ENCODE data around the gene PERP.
"Not testable (repeated sequence)": the region's sequence is repeated elsewhere in the genome, so short reads cannot be mapped to it uniquely, and the experiment has no call there.

Gene PERP

DNA sequence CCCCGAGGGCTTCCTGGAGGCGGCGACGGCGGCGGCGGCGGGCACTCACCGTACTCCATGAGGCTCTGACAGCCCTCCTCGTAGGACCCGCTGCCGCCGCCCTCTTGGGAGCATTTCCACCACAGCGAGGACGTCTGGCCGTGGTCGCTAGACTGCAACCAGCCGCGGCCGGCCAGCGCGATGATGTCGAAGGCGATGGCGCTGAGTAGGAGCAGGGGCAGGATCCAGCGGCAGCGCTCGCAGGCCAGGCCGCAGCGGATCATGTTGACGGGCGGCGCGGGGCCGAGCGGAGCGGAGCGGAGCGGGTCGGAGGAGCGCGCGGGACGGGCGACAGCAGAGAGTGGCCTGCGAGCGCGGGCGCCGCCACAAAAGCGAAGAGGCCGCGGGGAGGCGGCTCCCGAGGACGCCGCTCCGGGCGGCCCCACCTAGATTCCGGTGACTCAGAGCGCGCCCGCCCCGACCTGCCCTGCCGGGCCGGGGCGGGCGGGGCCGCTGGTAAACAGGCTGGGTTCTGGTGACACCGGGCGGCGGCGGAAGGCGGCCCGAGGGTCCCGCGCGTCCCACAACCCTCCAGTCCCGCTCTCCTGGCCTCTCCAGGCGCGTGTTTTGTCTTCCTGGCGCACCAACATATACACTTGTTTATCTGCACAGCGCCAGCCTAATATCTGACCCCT lies at the start of gene PERP:
Gene PERP, minus strand, starts transcription at position 342 of the 674 bp plus-strand sequence. Its CDS starts 79 bp downstream, at position 263.
- peak; percentile 54 to 61 for DNase-seq (ENCODE audit: low read depth in 2 of 2)

DNA sequence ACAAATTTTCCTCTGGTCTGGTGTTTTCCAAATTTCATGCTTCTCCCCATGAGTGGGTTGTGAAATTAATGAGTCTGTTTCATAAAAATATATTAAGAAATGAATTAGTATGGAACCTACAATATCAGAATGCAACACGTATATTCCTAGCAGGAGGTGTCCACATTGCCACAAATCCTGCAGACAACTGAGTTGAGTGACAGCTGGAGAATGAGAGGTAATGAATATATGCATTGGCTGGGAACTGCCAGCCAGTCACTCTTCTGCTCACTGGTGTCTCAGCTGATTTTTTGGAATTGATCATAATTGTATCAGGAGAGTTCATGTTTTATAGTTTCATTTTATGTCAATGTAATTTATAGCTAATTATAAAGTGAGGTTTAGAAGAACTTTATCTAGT lies 48.2 kb upstream of the PERP start:
- DNase-seq (ENCODE audit: low read depth in 2 of 2), result no peak

DNA sequence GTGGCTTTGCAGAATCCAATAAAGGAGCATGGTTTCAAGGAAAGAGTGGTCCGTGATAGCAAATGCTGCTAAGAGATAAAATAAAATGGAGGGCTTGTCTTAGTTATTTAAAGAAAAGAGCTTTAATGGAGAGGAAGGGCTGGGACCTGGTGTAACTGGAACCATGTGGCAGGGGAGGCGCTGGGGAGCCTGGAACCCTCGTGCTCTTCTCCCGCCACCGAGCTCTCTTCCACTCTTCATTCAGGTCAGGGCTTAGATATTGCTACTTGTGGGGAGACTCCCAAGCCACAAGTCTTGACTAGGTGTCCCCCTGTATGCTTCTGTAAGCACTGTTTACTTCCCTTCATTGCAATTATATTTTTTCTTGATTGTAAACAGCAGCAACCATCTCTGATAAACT lies 39.3 kb upstream of the PERP start:
- no peak for DNase-seq (ENCODE audit: low read depth in 2 of 2)

DNA sequence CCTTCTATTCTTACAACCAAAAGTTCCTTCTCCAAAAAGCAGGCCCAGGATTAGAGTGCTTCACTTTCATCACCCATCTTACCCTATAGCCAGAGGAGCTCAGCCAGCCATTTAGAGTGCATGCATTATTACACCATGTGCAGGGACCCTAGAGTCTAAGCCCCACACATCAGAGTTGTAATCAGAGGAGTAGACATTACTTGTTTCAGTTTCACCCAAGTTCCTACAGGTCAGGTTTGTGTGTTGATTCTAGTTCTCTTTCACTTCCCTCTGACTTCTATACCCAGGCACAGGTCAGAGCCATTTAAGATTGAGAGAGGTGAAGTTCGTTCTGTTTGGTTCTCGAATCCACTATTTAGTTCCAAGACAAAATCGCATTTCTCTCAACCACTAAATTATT lies 38.2 kb upstream of the PERP start:
- no peak for DNase-seq (ENCODE audit: low read depth in 2 of 2)

DNA sequence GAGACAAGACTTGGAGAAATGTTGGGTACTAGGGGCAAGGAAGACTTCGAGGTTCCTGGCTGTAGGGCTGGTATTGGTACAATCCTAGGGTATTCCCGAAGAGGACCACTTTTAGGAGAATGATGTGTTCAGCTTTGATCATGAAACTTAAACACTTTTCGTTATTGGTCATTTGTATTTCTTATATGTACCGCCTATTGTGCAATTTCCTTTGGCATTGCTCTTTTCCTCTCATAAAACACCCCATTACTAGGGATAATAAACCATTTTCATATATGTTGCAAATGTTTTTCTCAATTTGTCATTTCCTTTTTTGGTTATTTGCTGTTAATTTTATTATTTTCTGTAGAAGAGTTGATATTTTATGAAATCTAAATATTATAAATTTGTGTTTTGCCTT lies 35.6 kb upstream of the PERP start:
- DNase-seq (ENCODE audit: low read depth in 2 of 2), result no peak

DNA sequence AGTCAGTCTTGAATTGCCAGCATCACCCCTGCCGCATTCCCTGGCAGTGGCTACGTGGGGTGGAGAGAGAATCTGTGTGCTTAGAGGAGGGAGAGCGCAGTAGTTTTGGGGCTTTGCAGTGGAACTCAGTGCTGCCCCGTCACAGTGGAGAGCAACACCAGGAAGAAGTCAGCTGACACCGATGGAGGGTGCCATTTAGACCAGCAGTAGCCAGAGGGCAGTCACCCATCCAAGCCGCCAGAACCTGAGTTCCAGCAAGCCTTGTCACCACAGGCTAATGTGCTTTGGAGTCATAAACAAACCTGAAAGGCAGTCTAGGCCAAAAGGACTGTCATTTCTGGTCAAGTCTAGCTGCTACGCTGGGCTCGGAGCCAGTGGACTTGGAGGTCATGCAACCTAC lies 22.0 kb upstream of the PERP start:
- no peak for DNase-seq (ENCODE audit: low read depth in 2 of 2)

DNA sequence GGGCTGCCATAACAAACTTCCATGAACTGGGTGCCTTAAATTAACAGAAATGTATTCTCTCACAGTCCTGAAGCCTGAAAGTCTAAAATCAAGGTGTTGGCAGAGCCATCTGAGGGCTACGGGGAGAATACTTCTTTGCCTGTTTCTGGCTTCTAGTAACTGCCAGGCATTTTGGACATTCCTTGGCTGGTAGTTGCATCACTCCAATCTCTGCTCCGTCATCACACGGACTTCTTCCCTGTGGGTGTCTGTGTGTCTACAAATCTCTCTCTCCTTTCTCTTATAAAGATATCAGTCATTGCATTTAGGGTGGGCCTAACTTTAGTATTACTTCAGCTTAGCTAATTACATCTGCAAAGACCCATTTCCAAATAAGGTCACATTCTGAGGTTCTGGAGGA lies 20.9 kb upstream of the PERP start:
- DNase-seq (ENCODE audit: low read depth in 2 of 2), result no peak

DNA sequence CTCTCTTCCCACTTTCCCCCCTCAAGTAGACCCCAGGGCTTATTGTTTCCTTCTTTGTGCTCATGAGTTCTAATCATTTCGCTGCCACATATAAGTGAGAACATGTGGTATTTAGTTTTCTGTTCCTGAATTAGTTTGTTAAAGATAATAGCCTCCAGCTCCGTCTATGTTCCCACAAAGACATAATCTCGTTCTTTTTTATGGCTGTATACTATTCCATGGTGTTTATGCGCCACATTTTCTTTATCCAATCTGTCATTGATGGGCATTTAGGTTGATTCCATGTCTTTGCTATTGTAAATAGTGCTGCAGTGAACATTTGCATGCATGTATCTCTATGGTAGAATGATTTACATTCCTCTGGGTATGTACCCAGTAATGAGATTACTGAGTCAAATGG lies 16.9 kb upstream of the PERP start:
- DNase-seq (ENCODE audit: low read depth in 2 of 2), result no peak

DNA sequence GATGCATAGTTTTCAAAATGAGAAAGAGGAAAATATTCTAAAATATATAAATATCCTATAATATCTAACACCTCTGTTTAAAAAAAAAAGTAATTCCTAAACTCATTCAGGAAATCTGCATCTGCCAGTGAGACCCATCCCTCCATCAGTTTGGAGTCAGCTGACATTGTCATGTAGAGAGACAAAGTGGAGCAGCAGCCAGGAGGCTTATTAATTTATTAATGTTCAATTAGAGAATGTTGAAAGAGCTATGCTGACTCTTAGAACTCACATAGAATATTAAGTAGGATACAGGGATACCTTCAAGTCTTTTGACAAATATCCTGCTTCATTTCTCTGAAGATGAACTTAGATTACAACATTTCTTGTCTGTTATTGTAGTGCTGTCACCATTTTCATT lies 12.8 kb upstream of the PERP start:
- DNase-seq (ENCODE audit: low read depth in 2 of 2), result no peak

DNA sequence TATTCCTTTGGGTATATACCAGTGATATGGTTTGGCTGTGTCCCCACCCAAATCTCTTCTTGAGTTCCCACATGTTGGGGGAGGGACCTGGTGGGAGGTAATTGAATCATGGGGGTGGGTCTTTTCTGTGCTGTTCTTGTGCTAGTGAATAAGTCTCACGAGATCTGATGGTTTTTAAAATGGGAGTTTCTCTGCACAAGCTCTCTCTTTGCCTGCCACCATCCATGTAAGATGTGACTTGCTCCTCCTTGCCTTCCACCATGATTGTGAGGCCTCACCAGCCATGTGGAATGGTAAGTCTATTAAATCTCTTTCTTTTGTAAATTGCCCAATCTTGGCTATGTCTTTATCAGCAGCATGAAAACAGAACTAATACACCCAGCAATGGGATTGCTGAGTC lies 12.0 kb upstream of the PERP start:
- DNase-seq (ENCODE audit: low read depth in 2 of 2), result not testable (repeated sequence)

DNA sequence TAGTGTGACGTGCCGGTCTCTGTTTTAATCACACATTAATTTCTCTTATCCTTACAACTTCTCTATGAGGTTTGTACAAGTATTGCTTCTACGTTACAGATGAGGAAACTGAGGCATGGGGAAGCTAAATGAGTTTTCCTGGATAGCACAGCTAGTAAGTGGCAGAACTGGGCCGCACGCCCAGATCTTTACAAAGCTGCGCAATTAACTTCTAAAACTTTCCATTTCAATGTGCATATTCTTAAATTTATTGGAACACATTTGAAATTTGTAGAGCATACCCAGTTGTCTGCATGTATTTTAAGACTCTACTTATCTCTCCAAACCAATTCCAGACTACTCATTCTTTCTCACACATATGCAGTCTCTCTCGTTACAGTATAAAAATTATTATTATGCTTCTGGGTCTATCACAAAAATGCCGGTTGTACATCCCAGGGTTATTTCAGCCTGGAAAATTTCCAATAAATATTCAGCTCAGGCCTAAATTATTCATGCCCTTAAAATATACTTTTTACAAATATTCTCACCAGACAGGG lies 10.2 kb upstream of the PERP start:
- DNase-seq (ENCODE audit: low read depth in 2 of 2), result no peak

DNA sequence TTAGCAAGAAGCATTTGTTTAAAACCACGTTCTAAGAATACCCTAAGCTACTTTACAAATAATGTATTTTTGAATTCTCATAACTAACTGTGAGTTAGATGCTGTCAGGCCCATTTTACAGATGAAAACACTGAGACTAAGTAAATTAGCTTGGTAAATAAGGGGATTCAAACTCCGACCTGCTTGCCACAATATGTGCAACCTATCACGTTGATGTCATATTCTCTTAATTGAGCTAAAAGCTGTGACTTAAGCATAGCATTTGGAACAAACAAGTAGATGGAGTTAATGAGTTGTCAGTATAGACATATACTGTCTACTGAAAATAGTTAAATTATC lies 9.4 kb upstream of the PERP start:
- no peak for DNase-seq (ENCODE audit: low read depth in 2 of 2)

DNA sequence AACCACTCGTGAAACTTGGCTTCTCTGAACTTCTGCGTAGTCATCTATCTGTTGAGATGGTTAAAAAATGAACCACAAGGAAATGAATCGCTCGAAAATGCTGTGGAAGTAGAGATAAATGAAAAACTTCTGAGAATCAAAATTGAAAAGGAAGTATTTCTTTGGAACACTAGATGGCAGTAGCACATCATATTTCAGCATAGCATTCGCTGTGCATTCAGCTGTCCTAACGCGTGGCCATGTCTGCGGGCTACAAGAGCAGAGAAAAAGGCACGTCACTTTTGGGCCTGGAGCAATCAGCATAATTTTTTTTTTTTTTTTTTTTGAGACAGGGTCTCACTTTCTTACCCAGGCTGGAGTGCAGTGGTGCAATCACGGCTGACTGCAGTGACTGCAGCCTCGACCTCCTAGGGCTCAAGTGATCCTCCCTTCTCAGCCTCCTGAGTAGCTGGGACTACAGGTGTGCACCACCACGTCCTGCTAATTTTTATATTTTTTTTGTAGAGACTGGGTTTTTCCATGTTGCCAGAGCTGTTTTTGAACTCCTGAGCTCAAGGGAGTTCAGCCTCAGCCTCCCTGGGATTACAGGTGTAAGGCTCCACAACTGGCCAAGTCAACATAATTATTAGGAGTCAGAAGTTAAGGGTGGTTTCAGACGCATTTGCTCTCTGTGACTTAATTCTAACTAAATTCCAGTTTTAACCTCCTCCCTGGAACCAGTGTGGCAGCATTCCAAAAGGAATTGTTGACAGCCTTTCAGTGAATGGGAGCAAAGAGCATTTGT lies 8.8 kb upstream of the PERP start:
- DNase-seq (ENCODE audit: low read depth in 2 of 2), result no peak

DNA sequence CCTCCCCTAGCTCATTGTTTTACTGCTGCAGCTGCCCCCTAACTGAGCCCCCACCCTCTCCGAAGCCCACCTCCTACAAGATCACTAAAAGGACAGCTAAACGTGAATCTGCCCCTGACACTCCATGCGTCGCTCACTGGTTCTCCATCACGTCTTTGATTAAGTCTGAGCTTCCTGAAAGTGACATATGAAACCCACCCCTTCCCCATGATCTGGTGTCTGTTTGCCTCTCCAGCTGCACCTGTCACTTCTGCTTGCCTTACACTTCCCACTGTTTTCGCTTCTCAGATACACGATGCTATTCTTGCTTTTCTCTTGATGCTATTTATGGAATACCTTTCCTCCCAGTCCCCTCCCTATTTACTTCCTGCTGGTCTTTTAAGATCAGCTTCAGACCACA lies 8.0 kb upstream of the PERP start:
- DNase-seq (ENCODE audit: low read depth in 2 of 2), result no peak

DNA sequence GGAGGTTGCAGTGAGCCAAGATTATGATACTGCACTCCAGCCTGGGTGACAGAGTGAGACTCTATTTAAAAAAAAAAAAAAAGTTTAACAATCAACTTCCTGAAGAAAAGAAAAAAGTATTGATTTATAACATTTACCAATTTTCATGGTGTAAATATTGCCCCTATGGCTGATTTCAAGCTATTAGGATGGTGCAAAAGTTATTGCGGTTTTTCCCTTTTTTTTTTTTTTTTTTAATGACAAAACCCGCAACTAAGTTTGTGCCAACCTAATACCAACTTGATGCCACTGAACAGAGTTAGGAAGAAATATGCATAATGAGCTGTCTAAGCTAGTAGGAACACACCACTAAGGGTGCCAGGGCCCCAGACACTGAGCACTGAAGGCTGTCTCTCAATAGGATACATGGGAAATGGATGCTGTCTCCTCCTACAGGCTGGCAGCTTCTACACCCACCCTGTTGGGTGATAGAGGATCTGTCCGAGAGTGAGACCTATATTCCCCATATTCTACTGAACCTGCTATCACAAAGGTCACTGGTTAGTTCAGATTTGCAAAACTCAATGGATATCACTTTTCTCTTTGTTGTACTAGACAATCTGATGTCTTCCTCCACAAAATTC lies 6.5 kb upstream of the PERP start:
- DNase-seq (ENCODE audit: low read depth in 2 of 2), result no peak

DNA sequence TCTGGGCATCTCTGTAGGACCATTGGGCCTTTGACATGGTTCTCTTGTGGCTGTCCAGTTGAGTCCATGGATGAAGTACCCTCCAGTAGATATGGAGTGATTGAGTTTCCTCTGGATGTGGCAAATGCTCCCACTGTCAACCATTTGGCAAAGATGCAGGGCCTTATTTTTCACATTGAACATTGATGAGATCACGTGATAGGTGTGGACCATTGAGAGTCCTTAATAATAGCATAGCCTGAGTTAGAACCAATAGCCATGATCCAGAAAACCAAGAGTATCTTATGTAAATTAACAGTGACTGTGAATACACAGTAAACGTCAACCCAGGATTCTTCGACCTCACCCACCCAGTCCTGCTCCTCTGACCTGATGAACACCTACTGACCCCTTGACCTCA lies 3.0 kb upstream of the PERP start:
- DNase-seq (ENCODE audit: low read depth in 2 of 2), result no peak

DNA sequence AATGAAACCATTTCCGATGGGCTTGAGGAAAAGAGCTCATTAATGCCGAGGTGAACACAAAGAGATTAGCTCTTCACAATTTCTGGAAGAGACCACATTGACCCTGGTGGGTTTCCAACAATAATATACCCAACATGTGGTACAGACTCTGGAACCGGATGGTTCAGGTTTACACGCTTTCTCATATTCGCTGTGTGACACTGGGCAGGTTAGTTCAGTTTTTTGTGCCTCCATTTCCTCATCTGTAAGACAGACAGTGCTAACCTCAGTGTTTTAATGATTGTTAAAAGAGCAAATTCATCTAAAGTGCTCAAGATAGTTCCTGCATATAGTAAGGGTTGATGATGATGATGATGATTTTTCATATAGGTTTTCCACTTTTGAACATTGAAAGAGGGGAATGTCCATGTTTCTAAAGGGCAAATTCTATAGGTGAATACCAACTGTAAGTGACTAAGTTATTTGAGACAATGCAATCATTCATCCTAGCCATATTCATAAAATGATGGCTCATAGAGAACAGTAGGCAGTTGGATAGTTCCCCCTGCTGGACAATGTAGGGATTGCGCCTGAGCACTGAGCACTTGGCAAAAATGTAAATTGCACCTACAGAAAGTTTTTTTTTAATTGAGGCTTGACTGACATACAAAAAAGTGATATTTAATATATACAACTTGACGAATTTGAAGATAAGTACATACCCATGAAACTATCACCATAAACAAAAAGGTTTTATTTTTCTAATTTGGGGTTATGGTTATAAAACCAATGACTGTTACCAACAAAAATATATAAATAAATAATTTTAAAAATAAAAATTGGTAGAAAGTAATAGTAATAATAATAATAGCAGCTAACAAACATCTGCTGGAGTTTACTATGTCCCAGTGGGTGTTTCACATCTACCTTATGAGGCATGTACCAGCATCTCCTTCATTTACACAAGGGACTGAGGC lies 2.1 kb upstream of the PERP start:
- DNase-seq (ENCODE audit: low read depth in 2 of 2), result peak; percentile 51 to 73

DNA sequence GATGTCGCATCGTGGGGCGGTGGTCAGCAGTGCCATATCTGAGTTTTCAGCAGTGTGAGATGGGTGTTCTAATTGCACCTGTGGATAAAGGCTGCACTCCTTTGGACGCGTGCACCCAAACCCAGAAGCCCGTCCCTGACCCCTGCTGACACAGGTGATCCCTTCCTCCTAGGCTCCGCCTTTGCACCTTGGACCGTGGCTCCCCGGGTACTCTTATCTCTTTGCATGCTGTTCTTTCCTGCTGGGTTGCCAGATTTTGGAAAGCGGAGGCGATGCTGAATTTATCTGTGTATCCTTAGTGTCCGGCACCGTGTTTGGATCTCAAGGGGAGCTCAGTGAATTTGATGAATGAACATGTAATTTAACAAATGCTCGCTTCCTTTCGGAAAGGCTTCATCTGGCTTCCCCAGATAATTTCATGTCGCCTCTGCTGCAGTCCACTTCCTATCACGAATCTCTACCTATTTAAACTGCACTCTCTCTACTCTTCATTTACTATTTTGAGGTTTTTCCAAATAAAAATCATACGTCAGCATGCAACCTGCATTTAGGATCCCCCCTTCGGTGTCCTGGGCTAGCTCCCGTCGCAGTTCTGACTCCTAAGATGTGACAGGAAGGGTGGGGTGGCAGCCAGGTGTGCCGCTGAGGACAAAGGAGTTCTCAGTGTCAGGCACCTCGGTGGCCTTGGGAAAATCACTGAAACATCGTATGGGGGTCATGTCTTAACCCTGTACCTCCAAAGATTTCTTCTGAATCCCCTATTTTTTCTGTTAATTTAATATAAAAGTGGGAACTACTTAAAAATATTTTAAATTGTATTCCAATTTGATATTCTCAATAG lies 753 bp upstream of the PERP start:
- DNase-seq (ENCODE audit: low read depth in 2 of 2), result peak in 1 of 2 donors; percentile 5

DNA sequence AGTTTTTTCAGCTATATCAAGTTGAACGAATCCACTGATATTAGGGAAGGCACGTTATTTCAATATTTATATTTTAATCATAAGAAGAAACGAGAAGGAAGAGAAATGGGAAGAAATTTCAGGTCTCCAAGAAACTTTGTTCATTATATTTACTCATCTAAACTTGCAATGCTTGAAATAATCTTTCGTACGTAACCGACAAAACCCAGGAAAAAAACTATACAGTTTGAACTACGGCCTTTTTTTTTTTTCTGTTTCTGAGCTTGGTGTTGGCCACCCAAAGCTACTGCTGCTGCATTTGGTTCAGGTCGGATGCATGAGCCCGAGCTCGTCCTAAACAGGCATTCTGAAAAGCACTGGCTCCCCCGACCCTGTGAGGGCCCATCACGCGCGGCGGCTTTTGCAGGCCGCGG lies 548 bp downstream of the PERP start:
- no peak for DNase-seq (ENCODE audit: low read depth in 2 of 2)

DNA sequence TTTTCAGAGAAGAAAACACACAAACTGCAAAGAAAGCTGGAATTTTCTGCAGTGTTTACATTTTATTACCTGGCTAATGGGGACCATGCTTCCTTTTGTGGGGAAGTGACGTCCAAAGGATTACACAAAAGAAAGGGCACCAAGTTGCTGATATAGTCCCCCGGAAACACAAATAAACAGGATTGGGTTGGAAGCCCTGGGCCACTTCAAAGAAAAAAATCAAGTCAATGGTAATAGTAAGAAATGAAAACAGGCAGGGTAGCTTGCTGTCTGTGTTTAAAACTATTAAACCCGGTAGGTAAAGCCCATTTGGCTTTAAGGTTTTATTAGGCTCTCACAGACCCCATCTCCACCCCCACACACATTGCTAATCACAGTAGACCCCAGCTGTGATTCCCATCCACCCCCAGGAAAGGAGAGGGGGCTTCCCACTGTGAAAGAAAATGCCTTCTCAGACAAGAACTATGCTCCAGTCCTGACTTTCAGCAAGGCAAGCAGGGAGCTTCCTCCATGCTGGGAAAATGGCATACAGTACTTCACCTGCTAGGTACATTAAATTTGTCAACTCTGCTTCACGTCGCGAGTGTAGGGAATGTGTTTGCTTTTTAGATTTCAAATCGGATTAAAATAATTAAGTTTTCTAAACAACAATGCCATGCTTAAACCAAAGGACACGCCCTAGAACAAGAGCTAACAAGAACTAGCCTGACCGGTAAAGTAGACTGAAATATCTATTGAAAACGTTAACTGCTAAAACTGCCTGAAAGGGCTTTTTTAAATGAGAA lies 1.1 kb downstream of the PERP start:
- no peak for DNase-seq (ENCODE audit: low read depth in 2 of 2)

Data from stimulated activated CD8-positive, alpha-beta memory T cell treated with anti-CD3 and anti-CD28 coated beads, Interleukin-2, amount 100 ng/mL, for 48 hours (primary cell).